Sciatic nerve (tissue), 2 donors: Measurements from ENCODE around the gene KDELR1. TPM values are rescaled to one million over a fixed set of nuclear protein-coding genes. Genes with fewer than 3 reads are reported as not detected.
"Not testable (repeated sequence)": the region's sequence is repeated elsewhere in the genome, so short reads cannot be mapped to it uniquely, and the experiment has no call there.

Experiments used
- ATAC-seq: fragments of 200-7000 bp; cut with Tn5 transposase; one replicate; pipeline ENCODE4 v1.9.1; 2020; ENCODE audit warnings: mild to moderate bottlenecking, moderate library complexity
- DNase-seq: peaks from one replicate; pipeline ENCODE4 v3.0.0-alpha.2; 2020; ENCODE audit warnings: low spot score
- intact Hi-C: fragments of 100-400 bp; cut with DNase I; formaldehyde crosslinking; loops from one replicate; pipeline ENCODE4 v1.14.2; 2022
- total RNA-seq: library from RNA; stranded (reverse); fragmentation: NEBNext Ultra II Directional; extraction: Animal tissue kit (Norgen Biotek cat#: 25700); gene quantifications from one replicate; pipeline ENCODE4 v1.2.1, GENCODE V29; 2021
- donor health status: DM: no; HTN: no; CAD: no.
- donor health status: DM: no; HTN: no; CAD: no.

Gene KDELR1
- total RNA-seq, 1 donor from 2014 or later: 104 TPM

GRCh38 chr19:48381178-48381950, 10.0 kb downstream of the KDELR1 start:
- ATAC-seq (no peak), DNase-seq (no peak)
- intact Hi-C loops: no loop called here

DNA sequence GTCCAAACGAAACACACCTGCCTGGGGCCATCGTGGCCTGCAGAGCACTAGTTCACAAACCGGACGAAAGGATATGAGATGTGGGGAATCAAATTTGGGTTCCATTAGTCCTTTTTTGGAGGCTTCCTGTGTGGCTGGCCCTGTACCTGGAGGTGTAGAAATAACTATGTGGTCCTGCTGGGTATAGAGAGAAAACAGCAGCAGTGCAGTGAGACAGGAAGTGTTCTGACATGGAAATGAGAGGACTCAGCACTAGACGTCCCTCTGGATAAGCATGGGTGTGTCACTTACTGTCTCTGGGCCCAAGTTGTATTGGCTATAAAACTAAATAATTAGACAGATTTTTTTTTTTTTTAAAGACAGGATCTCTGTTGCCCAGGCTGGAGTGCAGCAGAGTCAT, 12.3 kb downstream of the KDELR1 start:
- no peak for ATAC-seq
- no peak for DNase-seq
- intact Hi-C loops: no loop called here

GRCh38 chr19:48378194-48378570, 13.2 kb downstream of the KDELR1 start:
- intact Hi-C loops: no loop called here
- ATAC-seq: no peak
- no peak for DNase-seq

- DNase-seq: no peak
- intact Hi-C loops: no loop called here
- ATAC-seq: no peak
These were observed 17.8 kb downstream of the KDELR1 start for GRCh38 chr19:48373567-48373966.

- intact Hi-C loops: no loop called here
- DNase-seq (no peak), ATAC-seq (no peak)
These were observed 18.4 kb downstream of the KDELR1 start for GRCh38 chr19:48372904-48373303.

- ATAC-seq, DNase-seq, intact Hi-C loops: not testable (repeated sequence)
These were observed 19.6 kb downstream of the KDELR1 start for GRCh38 chr19:48371771-48372170.

DNA sequence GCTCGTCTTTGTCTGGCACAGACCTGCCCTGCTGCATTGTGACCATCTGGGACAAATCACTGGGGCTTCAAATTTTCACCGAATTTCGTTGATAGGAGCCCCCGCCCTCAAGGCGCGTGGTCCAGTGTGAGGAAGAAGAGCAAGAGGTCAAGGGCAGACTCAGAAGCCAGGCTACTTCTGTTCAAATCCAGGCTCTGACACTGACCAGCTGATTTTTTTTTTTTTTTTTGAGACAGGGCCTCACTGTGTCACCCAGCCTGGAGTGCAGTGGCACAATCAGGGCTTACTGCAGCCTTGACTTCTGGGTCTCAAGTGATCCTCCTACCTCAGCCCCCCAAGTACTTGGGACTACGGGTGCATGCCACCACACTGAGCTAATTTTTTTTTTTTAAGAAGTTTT, 20.0 kb downstream of the KDELR1 start:
- ATAC-seq (no peak), DNase-seq (no peak)
- intact Hi-C loops: no loop called here

DNA sequence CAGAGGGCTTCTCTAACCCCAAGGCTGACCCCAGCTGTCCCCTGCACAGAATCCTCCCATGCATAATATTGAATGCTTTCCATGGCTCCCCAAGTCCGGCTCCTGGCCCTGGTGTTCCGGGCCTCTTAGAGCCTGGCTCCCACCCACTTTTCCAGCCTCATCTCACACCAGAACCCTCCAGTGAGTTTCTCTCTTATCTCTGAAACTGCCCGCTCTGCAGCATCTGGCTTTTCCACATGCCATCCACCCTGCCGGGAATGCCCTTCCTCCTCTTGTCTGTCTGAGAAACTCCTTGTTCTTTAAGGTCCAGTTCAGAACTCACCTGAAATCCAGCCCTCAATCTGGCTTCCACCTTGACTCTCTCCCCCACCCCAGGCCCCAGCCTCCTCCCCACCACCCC, 20.4 kb downstream of the KDELR1 start:
- DNase-seq (no peak), ATAC-seq (no peak)
- intact Hi-C loops: no loop called here

DNA sequence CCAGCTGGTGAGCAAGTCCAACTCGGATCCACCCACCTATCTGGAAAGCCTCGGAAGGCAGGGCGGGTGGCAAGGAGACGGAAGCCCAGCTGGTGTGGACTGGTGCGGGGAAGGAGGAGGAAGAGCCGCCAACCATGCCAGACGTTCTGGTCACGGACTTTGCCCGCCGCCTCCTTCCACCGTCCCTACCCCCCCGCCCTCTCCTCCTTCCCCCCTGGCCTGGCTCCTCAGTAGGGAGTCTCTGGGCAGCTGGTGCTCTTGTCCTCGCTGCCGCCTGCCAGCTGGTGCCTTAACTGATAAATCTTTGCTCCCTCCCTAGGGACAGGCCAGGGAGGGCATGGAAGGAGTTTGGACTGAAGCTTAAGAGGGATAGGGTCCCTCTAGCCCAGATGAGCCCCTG, 22.4 kb downstream of the KDELR1 start:
- DNase-seq: no peak
- ATAC-seq: no peak
- intact Hi-C loops: no loop called here

- DNase-seq: no peak
- intact Hi-C loops: no loop called here
- ATAC-seq: no peak
These were observed 23.5 kb downstream of the KDELR1 start for GRCh38 chr19:48367855-48368254.

GRCh38 chr19:48365602-48366001, 25.7 kb downstream of the KDELR1 start:
- ATAC-seq: no peak
- intact Hi-C loops: no loop called here
- no peak for DNase-seq

- ATAC-seq (no peak), DNase-seq (peak; percentile 69)
- intact Hi-C loops: no loop called here
These were observed 26.6 kb downstream of the KDELR1 start for GRCh38 chr19:48364598-48365348.

GRCh38 chr19:48363810-48364597, 27.3 kb downstream of the KDELR1 start, which contains the start of the genes SYNGR4 and TMEM143:
SYNGR4 (plus strand) TSS chr19:48364367; CDS start chr19:48365843, 1,476 bp downstream.
TMEM143 (minus strand) TSS chr19:48363940; CDS start chr19:48363920, 20 bp downstream.
- DNase-seq: peak; percentile 99
- intact Hi-C loops: no loop called here
- peak; percentile 96 for ATAC-seq

GRCh38 chr19:48363500-48363809, 27.9 kb downstream of the KDELR1 start:
- intact Hi-C loops: no loop called here
- DNase-seq (peak; percentile 86), ATAC-seq (peak; percentile 19)

DNA sequence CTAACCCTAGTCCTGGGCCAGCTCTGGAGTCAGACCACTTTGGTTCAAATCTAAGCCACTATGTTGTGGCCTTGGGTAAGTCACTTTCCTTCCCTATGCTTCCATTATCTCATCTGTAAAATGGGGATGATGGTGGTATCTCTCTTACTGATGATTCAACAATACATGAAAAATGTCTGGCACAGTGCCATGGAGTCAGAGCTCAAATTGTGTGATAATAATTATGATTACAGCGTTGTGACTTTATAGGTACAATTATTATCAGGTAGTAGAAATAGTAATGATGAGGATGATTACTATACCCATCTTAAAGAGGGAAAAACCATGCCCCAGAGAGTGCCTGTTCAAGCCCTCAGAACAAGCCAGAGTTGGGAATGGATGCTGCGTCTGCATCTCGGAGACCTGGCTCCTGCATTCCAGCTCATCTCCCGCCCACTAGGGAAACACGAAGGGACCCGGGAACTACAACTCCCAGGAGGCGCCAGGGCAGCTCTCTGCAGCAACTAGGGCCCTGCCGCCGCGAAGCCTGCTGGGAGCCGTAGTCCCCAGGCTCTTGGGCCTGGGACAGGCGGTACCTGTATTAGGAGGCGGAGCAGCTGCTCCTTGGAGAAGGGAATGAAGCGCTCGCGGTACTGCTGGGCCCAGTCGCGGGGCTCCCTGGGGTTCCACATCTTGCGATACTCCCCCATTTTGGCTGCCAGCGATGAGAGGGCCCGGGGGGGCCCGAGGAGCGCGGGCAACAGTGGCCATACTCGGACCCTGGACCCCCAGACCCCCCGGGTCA, 28.4 kb downstream of the KDELR1 start:
- peak; percentile 94 for ATAC-seq
- intact Hi-C loops: no loop called here
- peak; percentile 96 for DNase-seq

DNA sequence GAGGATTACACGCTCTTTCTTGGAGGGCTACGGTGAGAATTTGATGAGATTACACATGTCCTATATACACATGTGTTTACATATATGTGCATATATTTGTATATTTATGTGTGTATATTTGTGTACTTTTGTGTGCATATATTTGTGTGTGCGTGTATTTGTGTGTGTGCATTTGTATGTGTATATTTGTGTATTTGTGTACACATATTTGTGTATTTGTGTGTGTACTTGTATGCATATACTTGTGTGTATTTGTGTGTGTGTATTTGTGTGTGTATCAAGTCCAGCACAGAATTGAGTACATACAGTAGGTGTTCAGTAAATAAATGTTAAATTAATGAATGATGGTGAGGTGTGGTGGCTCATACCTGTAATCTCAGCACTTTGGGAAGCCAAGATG, 29.4 kb downstream of the KDELR1 start:
- no peak for ATAC-seq
- intact Hi-C loops: no loop called here

DNA sequence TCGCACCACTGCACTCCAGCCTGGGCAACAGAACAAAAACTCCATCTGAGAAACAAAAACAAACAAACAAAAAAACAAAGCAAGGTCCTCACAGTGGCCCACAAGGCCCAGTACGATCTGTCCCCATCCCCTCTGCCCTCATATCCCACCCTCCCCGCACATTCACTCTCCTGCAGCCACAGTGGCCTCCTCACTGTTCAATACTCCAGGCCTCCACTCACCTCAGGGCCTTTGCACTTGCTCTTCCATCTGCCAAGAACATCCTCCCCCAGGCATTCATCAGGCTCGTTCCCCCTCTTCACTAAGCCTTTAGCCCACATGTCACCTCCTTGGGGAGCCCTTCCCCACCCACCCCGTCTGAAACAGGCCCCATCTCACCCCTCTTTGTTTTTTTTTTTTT, 32.2 kb downstream of the KDELR1 start:
- DNase-seq (no peak), ATAC-seq (no peak)
- intact Hi-C loops: no loop called here

More for the DNA sequence above, 29.4 kb downstream of the KDELR1 start:
- DNase-seq: no peak

- intact Hi-C loops: no loop called here
- ATAC-seq (no peak), DNase-seq (no peak)
These were observed 35.9 kb downstream of the KDELR1 start for GRCh38 chr19:48355365-48355954.
